ENCODE results near the gene GRIK3.

GRIK3 gene

DNA sequence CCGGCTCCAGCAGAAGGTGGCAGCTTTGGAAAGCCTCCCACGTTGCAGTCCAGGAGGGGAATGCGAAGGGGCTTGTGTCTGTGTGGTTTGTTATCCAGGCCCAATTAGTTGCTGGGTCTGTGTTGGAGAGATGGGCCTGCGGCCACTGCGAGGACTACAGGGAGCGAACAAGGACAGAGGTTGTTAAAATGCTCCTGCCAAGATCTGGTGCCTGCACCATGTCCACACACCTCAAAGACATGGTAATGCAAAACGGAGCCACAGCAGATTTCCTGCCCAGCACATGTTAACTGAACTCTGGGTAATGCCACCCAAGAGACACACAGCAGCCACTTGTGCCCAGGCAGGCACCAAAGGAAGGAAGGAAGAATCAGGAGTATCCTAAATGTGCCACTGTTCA lies 18.6 kb downstream of the GRIK3 start:
- Histone ChIP-seq H3K4me3 (ENCODE audit: low read depth, low read length) (no peak overlapping the region), H3K36me3 (ENCODE audit: control insufficient read depth in 2 of 2, insufficient read depth in 1 of 2, low read length in 2 of 2) (no peaks in the 10 kb centered on the region), H3K4me1 (ENCODE audit: control insufficient read depth, insufficient read depth, low read length) (no peaks in the 10 kb centered on the region), H3K27ac (ENCODE audit: extremely low read depth, low read depth, low read length) (no peak overlapping the region), H3K9me3 (ENCODE audit: control insufficient read depth, insufficient read depth, low read depth, low read length) (no peaks in the 10 kb centered on the region)
- TF ChIP-seq KLF10 (tag by site-specific recombination; IDR thresholded peaks at IDR 0.05) (no peak), ZNF23 (tag by site-specific recombination; IDR thresholded peaks at IDR 0.05; ENCODE audit: borderline replicate concordance) (no peak), YY1 (tag by site-specific recombination; IDR thresholded peaks at IDR 0.05) (no peak)
- ChIA-PET CTCF (no interaction called here), POLR2A (no interaction called here)

DNA sequence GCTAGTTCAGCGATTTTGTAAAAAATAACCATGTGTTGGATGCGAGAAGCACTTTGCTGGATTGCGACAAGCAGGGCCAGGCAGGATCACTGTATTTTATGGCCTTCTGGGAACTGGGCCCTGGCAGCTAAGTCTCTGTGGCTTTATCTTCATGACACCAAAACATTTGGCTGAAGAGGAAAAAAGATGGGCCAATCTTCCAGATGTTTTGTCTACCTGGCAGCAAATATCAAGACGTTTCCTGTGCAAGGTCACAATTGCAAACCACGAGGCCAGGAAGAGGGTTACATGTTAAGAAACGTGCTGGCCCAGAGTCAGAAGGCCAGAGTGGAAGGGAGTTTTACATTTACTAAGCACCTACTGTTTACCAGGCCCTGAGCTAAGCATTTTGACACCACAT lies 22.1 kb downstream of the GRIK3 start:
- ChIA-PET CTCF (no interaction called here), POLR2A (no interaction called here)
- TF ChIP-seq ZNF707 (tag by site-specific recombination; IDR thresholded peaks at IDR 0.05): no peak
- TF ChIP-seq, protein P1, sequence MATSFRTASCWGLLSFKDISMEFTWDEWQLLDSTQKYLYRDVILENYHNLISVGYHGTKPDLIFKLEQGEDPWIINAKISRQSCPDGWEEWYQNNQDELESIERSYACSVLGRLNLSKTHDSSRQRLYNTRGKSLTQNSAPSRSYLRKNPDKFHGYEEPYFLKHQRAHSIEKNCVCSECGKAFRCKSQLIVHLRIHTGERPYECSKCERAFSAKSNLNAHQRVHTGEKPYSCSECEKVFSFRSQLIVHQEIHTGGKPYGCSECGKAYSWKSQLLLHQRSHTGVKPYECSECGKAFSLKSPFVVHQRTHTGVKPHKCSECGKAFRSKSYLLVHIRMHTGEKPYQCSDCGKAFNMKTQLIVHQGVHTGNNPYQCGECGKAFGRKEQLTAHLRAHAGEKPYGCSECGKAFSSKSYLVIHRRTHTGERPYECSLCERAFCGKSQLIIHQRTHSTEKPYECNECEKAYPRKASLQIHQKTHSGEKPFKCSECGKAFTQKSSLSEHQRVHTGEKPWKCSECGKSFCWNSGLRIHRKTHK (tag by site-specific recombination; IDR thresholded peaks at IDR 0.05): no peak
- TF ChIP-seq, protein P2, sequence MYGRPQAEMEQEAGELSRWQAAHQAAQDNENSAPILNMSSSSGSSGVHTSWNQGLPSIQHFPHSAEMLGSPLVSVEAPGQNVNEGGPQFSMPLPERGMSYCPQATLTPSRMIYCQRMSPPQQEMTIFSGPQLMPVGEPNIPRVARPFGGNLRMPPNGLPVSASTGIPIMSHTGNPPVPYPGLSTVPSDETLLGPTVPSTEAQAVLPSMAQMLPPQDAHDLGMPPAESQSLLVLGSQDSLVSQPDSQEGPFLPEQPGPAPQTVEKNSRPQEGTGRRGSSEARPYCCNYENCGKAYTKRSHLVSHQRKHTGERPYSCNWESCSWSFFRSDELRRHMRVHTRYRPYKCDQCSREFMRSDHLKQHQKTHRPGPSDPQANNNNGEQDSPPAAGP (tag by site-specific recombination; IDR thresholded peaks at IDR 0.05): no peak
- TF ChIP-seq FEZF1 (tag by site-specific recombination; IDR thresholded peaks at IDR 0.05): no peak
- TF ChIP-seq ZNF558 (tag by site-specific recombination; IDR thresholded peaks at IDR 0.05): no peak
- TF ChIP-seq MYNN (tag by site-specific recombination; IDR thresholded peaks at IDR 0.05; ENCODE audit: borderline replicate concordance): no peak
- no peak for TF ChIP-seq KLF9 (tag by site-specific recombination; IDR thresholded peaks at IDR 0.05; ENCODE audit: low read depth)
- TF ChIP-seq ZNF624 (tag by site-specific recombination; IDR thresholded peaks at IDR 0.05): no peak
- TF ChIP-seq KLF1 (tag by site-specific recombination; IDR thresholded peaks at IDR 0.05): no peak
- no peak for TF ChIP-seq ZIC2 (tag by site-specific recombination; IDR thresholded peaks at IDR 0.05)
- TF ChIP-seq ZEB2 (tag by site-specific recombination; IDR thresholded peaks at IDR 0.05): no peak
- TF ChIP-seq ZNF132 (tag by site-specific recombination; IDR thresholded peaks at IDR 0.05; ENCODE audit: borderline replicate concordance): no peak
- TF ChIP-seq, protein P3, sequence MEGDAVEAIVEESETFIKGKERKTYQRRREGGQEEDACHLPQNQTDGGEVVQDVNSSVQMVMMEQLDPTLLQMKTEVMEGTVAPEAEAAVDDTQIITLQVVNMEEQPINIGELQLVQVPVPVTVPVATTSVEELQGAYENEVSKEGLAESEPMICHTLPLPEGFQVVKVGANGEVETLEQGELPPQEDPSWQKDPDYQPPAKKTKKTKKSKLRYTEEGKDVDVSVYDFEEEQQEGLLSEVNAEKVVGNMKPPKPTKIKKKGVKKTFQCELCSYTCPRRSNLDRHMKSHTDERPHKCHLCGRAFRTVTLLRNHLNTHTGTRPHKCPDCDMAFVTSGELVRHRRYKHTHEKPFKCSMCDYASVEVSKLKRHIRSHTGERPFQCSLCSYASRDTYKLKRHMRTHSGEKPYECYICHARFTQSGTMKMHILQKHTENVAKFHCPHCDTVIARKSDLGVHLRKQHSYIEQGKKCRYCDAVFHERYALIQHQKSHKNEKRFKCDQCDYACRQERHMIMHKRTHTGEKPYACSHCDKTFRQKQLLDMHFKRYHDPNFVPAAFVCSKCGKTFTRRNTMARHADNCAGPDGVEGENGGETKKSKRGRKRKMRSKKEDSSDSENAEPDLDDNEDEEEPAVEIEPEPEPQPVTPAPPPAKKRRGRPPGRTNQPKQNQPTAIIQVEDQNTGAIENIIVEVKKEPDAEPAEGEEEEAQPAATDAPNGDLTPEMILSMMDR (tag by site-specific recombination; IDR thresholded peaks at IDR 0.05): no peak
- TF ChIP-seq ZNF621 (tag by site-specific recombination; IDR thresholded peaks at IDR 0.05): no peak
- TF ChIP-seq ZNF843 (tag by site-specific recombination; IDR thresholded peaks at IDR 0.05): no peak
- TF ChIP-seq, protein P4, sequence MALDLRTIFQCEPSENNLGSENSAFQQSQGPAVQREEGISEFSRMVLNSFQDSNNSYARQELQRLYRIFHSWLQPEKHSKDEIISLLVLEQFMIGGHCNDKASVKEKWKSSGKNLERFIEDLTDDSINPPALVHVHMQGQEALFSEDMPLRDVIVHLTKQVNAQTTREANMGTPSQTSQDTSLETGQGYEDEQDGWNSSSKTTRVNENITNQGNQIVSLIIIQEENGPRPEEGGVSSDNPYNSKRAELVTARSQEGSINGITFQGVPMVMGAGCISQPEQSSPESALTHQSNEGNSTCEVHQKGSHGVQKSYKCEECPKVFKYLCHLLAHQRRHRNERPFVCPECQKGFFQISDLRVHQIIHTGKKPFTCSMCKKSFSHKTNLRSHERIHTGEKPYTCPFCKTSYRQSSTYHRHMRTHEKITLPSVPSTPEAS (tag by site-specific recombination; IDR thresholded peaks at IDR 0.05): no peak
- TF ChIP-seq IKZF3 (tag by site-specific recombination; IDR thresholded peaks at IDR 0.05): no peak
- no peak for TF ChIP-seq OSR2 (tag by site-specific recombination; IDR thresholded peaks at IDR 0.05)
- no peak for TF ChIP-seq BCL11A (tag by site-specific recombination; IDR thresholded peaks at IDR 0.05; ENCODE audit: low read depth)
- TF ChIP-seq ZNF701 (tag by site-specific recombination; IDR thresholded peaks at IDR 0.05): no peak
- no peaks in the 10 kb centered on the region for H3K4me1 ChIP-seq (ENCODE audit: control insufficient read depth, insufficient read depth, low read length)
- H3K36me3 ChIP-seq (ENCODE audit: control insufficient read depth in 2 of 2, insufficient read depth in 1 of 2, low read length in 2 of 2): no peaks in the 10 kb centered on the region
- H3K4me3 ChIP-seq (ENCODE audit: low read depth, low read length): no peak overlapping the region
- H3K9me3 ChIP-seq (ENCODE audit: control insufficient read depth, insufficient read depth, low read depth, low read length): no peaks in the 10 kb centered on the region
- no peak overlapping the region for H3K27ac ChIP-seq (ENCODE audit: extremely low read depth, low read depth, low read length)
